GM21576 (cell line): ENCODE results near the gene SLC9A5.

Source experiments
- ATAC-seq: cut with Tn5 transposase; IDR thresholded peaks from one replicate; pipeline ENCODE4 v1.9.1; 2021; ENCODE audit warnings: mild to moderate bottlenecking, moderate library complexity; ENCODE audit not compliant: unreplicated experiment

Gene SLC9A5

GRCh38 chr16:67238278-67238575 is 10.6 kb upstream of the SLC9A5 start:
- ATAC-seq, result no peak

GRCh38 chr16:67238806-67239470 is 9.8 kb upstream of the SLC9A5 start:
- ATAC-seq, result no peak

GRCh38 chr16:67240506-67240905 is 8.3 kb upstream of the SLC9A5 start:
- ATAC-seq, result no peak

- no peak for ATAC-seq
Measured at GRCh38 chr16:67241008-67241900, 7.5 kb upstream of the SLC9A5 start.

- no peak for ATAC-seq
Measured at GRCh38 chr16:67242138-67242730, 6.5 kb upstream of the SLC9A5 start.

- no peak for ATAC-seq
Measured at GRCh38 chr16:67243481-67243880, 5.3 kb upstream of the SLC9A5 start.

- peak; percentile 47 for ATAC-seq
Measured at GRCh38 chr16:67244387-67245185, 4.2 kb upstream of the SLC9A5 start.

- ATAC-seq, result no peak
Measured at GRCh38 chr16:67245186-67245585, 3.6 kb upstream of the SLC9A5 start.

GRCh38 chr16:67245674-67246080 is 3.1 kb upstream of the SLC9A5 start:
- ATAC-seq, result no peak

- peak; percentile 23 for ATAC-seq
Measured at GRCh38 chr16:67246081-67246755, 2.6 kb upstream of the SLC9A5 start.

- peak; percentile 14 for ATAC-seq
Measured at GRCh38 chr16:67246756-67247191, 2.0 kb upstream of the SLC9A5 start.

- ATAC-seq, result peak; percentile 34
Measured at GRCh38 chr16:67247192-67248072, 1.3 kb upstream of the SLC9A5 start, which contains the start of gene FHOD1. FHOD1 (minus strand) TSS chr16:67247481; CDS start chr16:67247410, 71 bp downstream.

GRCh38 chr16:67248073-67248400 is 742 bp upstream of the SLC9A5 start:
- no peak for ATAC-seq

- no peak for ATAC-seq
Measured at GRCh38 chr16:67249178-67250044, 632 bp downstream of the SLC9A5 start.

- no peak for ATAC-seq
Measured at GRCh38 chr16:67250045-67250327, 1.2 kb downstream of the SLC9A5 start.

- ATAC-seq, result no peak
Measured at GRCh38 chr16:67252609-67253497, 4.1 kb downstream of the SLC9A5 start.

GRCh38 chr16:67254801-67255552 is 6.2 kb downstream of the SLC9A5 start:
- no peak for ATAC-seq
